Fibroblast of pulmonary artery (primary cell): ENCODE results near the gene CCNT1.
"Not testable (repeated sequence)": the region's sequence is repeated elsewhere in the genome, so short reads cannot be mapped to it uniquely, and the experiment has no call there.

Experiments used
- DNase-seq: peaks from one replicate; pipeline ENCODE4 v3.0.0-alpha.2; 2010; ENCODE audit warnings: low read depth
- H3K4me3 ChIP-seq: replicated peaks from 2 replicates; pipeline ENCODE4 v1.5.1; 2011; ENCODE audit warnings: low read depth, mild to moderate bottlenecking, control low read depth, low read length, moderate library complexity
- CTCF ChIP-seq: IDR thresholded peaks from 2 replicates; pipeline ENCODE4 v1.5.1; 2011; ENCODE audit warnings: mild to moderate bottlenecking, control low read depth, low read length, inconsistent platforms; ENCODE audit errors: missing control alignments

Gene CCNT1

GRCh38 chr12:48686037-48686595, 30.4 kb downstream of the CCNT1 start:
- H3K4me3 ChIP-seq = no peak overlapping the region
- TF ChIP-seq CTCF = no peak
- DNase-seq = no peak

GRCh38 chr12:48683534-48683933, 33.0 kb downstream of the CCNT1 start:
- no peak for DNase-seq
- no peak overlapping the region for H3K4me3 ChIP-seq
- no peak for TF ChIP-seq CTCF

GRCh38 chr12:48682927-48683326, 33.6 kb downstream of the CCNT1 start:
- TF ChIP-seq CTCF = no peak
- no peak for DNase-seq
- H3K4me3 ChIP-seq = peak overlapping the region; percentile 96

- peak overlapping the region; percentile 96 for H3K4me3 ChIP-seq
- not testable (repeated sequence) for DNase-seq
Measured at GRCh38 chr12:48682533-48682905, 34.0 kb downstream of the CCNT1 start.

GRCh38 chr12:48681710-48682532, 34.6 kb downstream of the CCNT1 start, which contains the start of gene KANSL2:
Gene KANSL2 (minus strand): TSS chr12:48682238. CDS start chr12:48681632, 606 bp downstream.
- peak within 1 kb of the TSS; percentile 96 for H3K4me3 ChIP-seq
- DNase-seq = peak; percentile 99
- no peak for TF ChIP-seq CTCF

- peak overlapping the region; percentile 96 for H3K4me3 ChIP-seq
- no peak for TF ChIP-seq CTCF
- DNase-seq = peak; percentile 10
Measured at GRCh38 chr12:48681399-48681709, 35.2 kb downstream of the CCNT1 start.

GRCh38 chr12:48680861-48681260, 35.6 kb downstream of the CCNT1 start:
- H3K4me3 ChIP-seq = peak overlapping the region; percentile 96
- no peak for TF ChIP-seq CTCF
- no peak for DNase-seq
